GM18517 (cell line): ENCODE results near the gene CLASP1.
"Not testable (repeated sequence)": the region's sequence is repeated elsewhere in the genome, so short reads cannot be mapped to it uniquely, and the experiment has no call there.

ENCODE experiments used
- ATAC-seq: cut with Tn5 transposase; IDR thresholded peaks from one replicate; pipeline ENCODE4 v1.9.1; 2021; ENCODE audit warnings: mild to moderate bottlenecking, moderate library complexity; ENCODE audit not compliant: unreplicated experiment

Gene CLASP1

DNA sequence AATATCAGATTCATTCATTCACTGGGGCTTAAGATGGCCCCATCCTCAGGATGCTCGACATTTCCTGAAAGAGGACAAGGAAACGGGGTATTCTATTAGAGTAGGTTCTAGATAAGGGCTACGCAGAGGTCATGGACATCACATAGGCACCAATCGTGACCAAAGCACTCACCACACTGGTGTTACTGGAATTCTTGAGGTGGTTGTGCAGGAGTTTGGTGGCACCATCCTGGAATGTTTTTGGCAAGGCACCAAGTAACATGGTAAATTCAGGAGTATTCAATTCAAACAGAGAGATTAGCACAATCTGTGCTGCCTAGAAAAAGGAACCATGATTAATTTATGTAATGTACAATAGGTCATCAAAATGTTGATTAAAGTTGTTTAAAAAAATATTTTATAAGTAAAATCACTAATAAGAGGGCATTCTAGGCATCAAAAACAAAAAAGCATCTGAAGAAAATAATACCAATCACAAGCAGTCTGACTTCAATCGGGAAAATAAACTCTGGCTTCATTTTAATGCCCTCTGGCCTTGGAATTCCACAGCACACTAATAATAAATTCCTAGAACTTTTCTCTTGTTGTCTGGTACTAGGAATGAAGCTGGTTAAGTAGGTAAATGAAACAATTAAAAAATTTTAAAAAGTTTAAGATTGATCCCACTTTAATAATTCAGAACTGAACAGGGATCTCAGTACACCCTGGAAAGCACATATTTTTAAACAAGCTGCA, 261.5 kb downstream of the CLASP1 start:
- no peak for ATAC-seq

GRCh38 chr2:121386707-121387106, 262.6 kb downstream of the CLASP1 start:
- ATAC-seq, result no peak

GRCh38 chr2:121386102-121386501, 263.2 kb downstream of the CLASP1 start:
- ATAC-seq, result no peak

- ATAC-seq, result no peak
Observed at GRCh38 chr2:121382744-121383143, 266.5 kb downstream of the CLASP1 start.

DNA sequence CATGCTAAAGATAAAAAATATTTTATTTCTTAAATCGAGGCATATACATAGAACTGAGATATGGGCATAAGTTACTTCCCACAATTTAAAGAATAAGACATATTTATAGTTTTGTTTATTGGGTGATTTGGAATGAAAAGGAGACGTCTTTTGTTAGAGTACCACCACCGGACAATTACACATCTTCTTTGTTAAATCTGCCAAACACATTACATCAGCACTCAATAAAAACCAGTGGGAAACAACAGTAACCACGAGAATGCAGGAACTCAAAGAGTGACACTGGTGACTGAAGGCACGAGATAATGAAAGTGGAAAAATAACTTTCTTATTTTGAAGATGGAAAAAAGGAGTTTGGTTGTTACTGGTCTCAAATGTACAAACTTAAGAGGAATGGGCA, 271.6 kb downstream of the CLASP1 start:
- ATAC-seq, result no peak

- no peak for ATAC-seq
Observed at GRCh38 chr2:121376535-121377250, 272.6 kb downstream of the CLASP1 start.

DNA sequence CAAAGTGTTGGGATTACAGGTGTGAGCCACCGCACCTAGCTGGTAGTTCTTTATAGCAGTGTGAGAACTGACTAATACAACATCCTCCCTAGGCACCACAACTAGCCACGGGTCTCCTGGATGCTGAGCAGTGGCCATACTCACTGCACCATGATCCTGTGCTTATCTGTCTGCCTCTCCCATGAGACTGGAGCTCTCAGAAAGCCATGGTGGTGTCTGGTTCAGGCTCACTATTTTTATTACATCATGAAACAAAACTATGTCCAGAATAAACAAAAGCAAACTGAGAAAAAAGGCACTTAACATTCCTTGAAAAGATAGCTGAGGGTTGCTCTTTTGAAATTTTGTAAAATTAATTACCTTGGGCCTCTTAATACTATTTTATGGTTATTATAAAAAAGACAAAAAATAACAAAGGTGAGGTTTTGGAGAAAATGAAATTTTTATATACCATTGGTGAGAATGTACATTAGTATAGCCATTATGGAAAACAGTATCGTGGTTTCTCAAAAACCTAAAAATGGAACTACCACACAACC, 273.6 kb downstream of the CLASP1 start:
- no peak for ATAC-seq

DNA sequence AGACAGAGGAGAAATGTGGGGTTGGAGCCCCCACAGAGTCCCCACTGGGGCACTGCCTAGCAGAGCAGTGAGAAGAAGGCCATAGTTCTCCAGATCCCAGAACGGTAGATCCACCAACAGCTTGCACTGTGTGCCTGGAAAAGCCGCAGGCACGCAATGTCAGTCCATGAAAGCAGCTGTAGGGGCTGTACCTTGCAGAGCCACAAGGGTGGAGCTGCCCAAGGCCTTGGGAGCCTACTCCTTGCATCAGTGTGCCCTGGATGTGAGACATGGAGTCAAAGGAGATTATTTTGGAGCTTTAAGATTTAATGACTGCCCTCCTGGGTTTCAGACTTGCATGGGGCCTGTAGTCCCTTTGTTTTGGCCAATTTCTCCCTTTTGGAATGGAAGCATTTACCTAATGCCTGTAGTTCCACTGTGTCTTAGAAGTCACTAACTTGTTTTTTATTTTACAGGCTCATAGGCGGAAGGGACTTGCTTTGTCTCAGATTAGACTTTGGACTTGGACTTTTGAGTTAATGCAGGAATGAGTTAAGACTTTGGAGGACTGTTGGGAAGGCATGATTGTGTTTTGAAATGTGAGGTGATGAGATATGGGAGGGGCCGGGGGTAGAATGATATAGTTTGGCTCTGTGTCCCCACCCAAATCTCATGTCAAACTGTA, 274.7 kb downstream of the CLASP1 start:
- not testable (repeated sequence) for ATAC-seq

GRCh38 chr2:121372721-121373353, 276.4 kb downstream of the CLASP1 start:
- ATAC-seq, result no peak

DNA sequence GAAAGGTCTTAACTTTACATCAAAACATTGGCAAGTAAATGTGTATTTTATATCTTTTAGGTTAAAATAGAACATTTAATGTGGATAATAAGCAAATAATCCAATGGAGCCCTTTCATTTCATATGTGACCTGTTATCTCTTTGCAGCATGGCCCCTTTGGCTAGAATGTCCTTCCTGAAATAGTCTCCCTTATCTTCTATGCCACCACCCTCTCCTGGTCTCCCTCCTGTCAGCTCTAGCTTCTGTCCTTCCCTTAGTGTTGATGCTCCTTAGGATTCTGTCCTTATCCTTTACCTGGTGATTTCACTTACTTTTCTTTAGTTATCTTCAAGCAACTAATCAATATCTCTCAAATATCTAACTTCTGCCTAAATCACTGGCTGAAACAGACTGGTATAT, 277.2 kb downstream of the CLASP1 start:
- ATAC-seq, result no peak

DNA sequence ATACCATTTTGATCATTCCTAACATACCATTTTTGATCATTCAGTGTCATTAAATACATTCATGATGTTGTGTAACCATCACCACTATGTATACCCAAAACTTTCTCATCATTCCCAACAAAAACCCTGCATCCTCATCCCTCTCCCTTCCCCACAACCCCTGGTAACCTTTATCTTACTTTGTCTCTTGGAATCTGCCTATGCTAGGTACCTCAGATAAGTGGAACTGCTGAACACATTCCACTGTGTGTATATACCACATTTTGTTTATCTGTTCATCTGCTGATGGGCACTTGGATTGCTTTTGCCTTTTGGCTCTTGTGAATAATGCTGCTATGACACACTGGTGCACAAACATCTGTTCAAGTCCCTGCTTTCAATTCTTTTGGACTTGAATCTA, 280.4 kb downstream of the CLASP1 start:
- no peak for ATAC-seq

- no peak for ATAC-seq
Observed at GRCh38 chr2:121368155-121368554, 281.1 kb downstream of the CLASP1 start.

DNA sequence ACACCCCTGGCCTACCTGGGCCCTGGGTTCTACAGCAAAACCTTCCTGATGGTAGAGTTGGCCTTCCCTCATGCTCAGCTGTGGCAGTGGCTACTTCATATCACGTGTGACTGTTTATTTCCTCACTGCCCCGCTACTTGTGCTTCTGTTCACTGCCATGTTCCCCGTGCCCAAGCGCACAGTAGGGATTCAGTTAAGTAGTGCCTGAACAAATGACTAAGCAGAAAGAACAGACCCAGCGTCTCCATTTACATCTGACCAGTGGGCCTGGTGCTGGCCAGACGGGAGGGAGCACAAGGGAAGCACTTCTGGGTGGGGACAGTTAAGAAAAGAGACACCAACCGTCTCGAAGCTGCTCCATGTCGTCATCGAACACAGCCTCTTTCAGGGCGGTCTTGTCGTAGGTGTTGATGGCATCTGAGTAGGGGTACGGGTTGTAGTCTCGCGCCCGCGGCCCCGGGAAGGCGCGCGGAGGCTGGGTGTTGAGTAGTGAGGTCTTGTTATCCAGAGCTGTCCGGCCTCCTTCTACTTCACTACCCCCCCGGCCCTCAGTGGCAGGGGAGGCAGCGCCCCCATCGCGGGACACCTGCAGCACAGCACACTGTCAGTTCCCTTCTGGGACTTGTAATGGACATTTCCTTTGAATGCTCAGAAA, 281.9 kb downstream of the CLASP1 start:
- ATAC-seq, result no peak

- no peak for ATAC-seq
Observed at GRCh38 chr2:121366040-121366439, 283.2 kb downstream of the CLASP1 start.

DNA sequence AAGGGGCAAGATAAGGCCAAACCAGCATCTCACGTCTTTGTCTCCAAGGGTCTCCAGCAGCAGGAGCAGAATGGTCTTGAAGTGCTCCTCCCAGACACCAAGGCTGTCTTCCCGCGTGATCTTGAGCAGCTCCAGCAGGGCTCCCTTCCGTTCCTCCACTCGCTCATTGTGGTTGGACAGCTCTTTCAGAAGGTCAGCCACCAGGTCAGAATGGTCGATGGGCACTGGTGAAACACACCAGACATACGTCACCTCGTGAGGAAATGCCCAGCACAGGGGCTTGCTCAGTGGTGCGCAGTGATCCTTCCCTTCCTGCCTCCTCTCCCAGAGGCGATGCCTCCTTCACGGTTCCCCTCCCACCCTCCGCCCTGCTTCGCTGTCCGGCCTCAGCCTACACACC, 284.2 kb downstream of the CLASP1 start:
- no peak for ATAC-seq

- no peak for ATAC-seq
Observed at GRCh38 chr2:121363632-121364420, 285.4 kb downstream of the CLASP1 start.

- ATAC-seq, result no peak
Observed at GRCh38 chr2:121362774-121363173, 286.5 kb downstream of the CLASP1 start.

DNA sequence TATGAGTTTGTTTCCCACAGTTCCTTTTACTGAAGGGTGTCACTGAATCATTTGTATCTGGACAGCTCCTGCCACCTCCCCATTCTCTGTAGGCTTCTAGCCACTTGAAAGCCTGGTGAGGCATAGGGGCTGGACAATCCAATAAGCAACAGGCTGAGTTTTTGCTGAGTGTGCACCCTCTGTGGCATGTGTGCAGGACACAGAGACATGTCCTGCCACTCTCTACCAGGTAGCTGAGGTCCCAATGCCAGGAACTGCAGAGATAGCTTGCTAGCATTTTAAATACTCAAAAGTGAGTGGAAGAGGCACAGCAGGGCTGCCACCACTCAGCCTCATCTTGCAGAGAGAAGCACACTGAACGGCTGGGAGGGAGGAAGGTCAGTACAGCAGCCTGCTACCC, 287.0 kb downstream of the CLASP1 start:
- no peak for ATAC-seq

GRCh38 chr2:121360566-121361300, 288.5 kb downstream of the CLASP1 start:
- no peak for ATAC-seq
